ENCODE results near the gene C2CD2L.
"Not testable (repeated sequence)": the region's sequence is repeated elsewhere in the genome, so short reads cannot be mapped to it uniquely, and the experiment has no call there.

C2CD2L gene

GRCh38 chr11:119106564-119107537, at the start of gene C2CD2L:
Gene C2CD2L, plus strand, starts transcription at chr11:119107344. Its CDS starts 398 bp downstream, at chr11:119107742.
- peak; percentile 80 to 88 (median 86) for DNase-seq (ENCODE audit: low read depth in 2 of 3, low spot score in 1 of 3)

GRCh38 chr11:119059128-119059527, 48.0 kb upstream of the C2CD2L start:
- not testable (repeated sequence) for DNase-seq (ENCODE audit: low read depth in 2 of 3, low spot score in 1 of 3)

GRCh38 chr11:119061256-119061655, 45.9 kb upstream of the C2CD2L start:
- no peak for DNase-seq (ENCODE audit: low read depth in 2 of 3, low spot score in 1 of 3)

- DNase-seq (ENCODE audit: low read depth in 2 of 3, low spot score in 1 of 3): no peak
These were observed 44.4 kb upstream of the C2CD2L start for GRCh38 chr11:119062779-119063178.

GRCh38 chr11:119065369-119065768, 41.8 kb upstream of the C2CD2L start:
- peak in 2 of 3 donors; percentile 21 to 37 for DNase-seq (ENCODE audit: low read depth in 2 of 3, low spot score in 1 of 3)

- DNase-seq (ENCODE audit: low read depth in 2 of 3, low spot score in 1 of 3): peak; percentile 95 to 98 (median 96)
These were observed 39.5 kb upstream of the C2CD2L start, which contains the start of gene VPS11 for GRCh38 chr11:119067371-119068222. Gene VPS11, plus strand, starts transcription at chr11:119067818. Its CDS starts 6 bp downstream, at chr11:119067824.

GRCh38 chr11:119077839-119078238, 29.3 kb upstream of the C2CD2L start:
- DNase-seq (ENCODE audit: low read depth in 2 of 3, low spot score in 1 of 3): no peak

- DNase-seq (ENCODE audit: low read depth in 2 of 3, low spot score in 1 of 3): no peak
These were observed 28.3 kb upstream of the C2CD2L start for GRCh38 chr11:119078675-119079420.

- DNase-seq (ENCODE audit: low read depth in 2 of 3, low spot score in 1 of 3): no peak
These were observed 25.4 kb upstream of the C2CD2L start for GRCh38 chr11:119081682-119082260.

- peak; percentile 88 to 89 (median 88) for DNase-seq (ENCODE audit: low read depth in 2 of 3, low spot score in 1 of 3)
These were observed 22.3 kb upstream of the C2CD2L start, which contains the start of gene HMBS for GRCh38 chr11:119084663-119085436. Gene HMBS, plus strand, starts transcription at chr11:119084881. Its CDS starts 153 bp downstream, at chr11:119085034.

- DNase-seq (ENCODE audit: low read depth in 2 of 3, low spot score in 1 of 3): no peak
These were observed 21.7 kb upstream of the C2CD2L start for GRCh38 chr11:119085437-119085847.

GRCh38 chr11:119087123-119087522, 20.0 kb upstream of the C2CD2L start:
- DNase-seq (ENCODE audit: low read depth in 2 of 3, low spot score in 1 of 3): no peak

- DNase-seq (ENCODE audit: low read depth in 2 of 3, low spot score in 1 of 3): no peak
These were observed 19.4 kb upstream of the C2CD2L start for GRCh38 chr11:119087747-119088241.

GRCh38 chr11:119088406-119088805, 18.7 kb upstream of the C2CD2L start:
- no peak for DNase-seq (ENCODE audit: low read depth in 2 of 3, low spot score in 1 of 3)

- no peak for DNase-seq (ENCODE audit: low read depth in 2 of 3, low spot score in 1 of 3)
These were observed 17.8 kb upstream of the C2CD2L start for GRCh38 chr11:119089319-119089718.

- DNase-seq (ENCODE audit: low read depth in 2 of 3, low spot score in 1 of 3): no peak
These were observed 16.0 kb upstream of the C2CD2L start for GRCh38 chr11:119091178-119091577.

GRCh38 chr11:119091966-119092879, 14.9 kb upstream of the C2CD2L start:
- DNase-seq (ENCODE audit: low read depth in 2 of 3, low spot score in 1 of 3): no peak
